A549 (cell line): ENCODE data around the gene FXN. TPM values are rescaled to one million over a fixed set of nuclear protein-coding genes. Genes with fewer than 3 reads are reported as not detected.

ENCODE experiments used
- ATAC-seq, 2 experiments: fragments of 200-7000 bp in 1 of 2; fragments of >200 bp in 1 of 2; cut with Nextera tagmentation in 1 of 2; cut with Tn5 transposase in 1 of 2; 3 replicates each; pipeline versions ENCODE4 v1.8.0 to v1.9.1; 2018 to 2020; ENCODE audit warnings: mild to moderate bottlenecking in 1 of 2, moderate library complexity in 1 of 2
- CTCF ChIA-PET: fragments of 300-600 bp; sonication (Branson Sonifier 250); formaldehyde crosslinking; extraction: SDS; loops from one replicate; lab custom pipeline; 2021; ENCODE audit warnings: antibody characterized with exemption, inconsistent platforms; lab: Yijun Ruan, JAX
- POLR2A ChIA-PET: fragments of 350-600 bp; formaldehyde crosslinking; extraction: SDS; loops from one replicate; lab custom pipeline; 2021; ENCODE audit warnings: antibody characterized with exemption, inconsistent platforms; lab: Yijun Ruan, JAX
- DNase-seq, 2 experiments: peaks; one replicate each; pipeline versions ENCODE4 v3.0.0 to v3.0.0-alpha.2; 2011 to 2016; ENCODE audit warnings: low read depth in 1 of 2, low spot score in 1 of 2
- FAIRE-seq: peaks from 2 replicates; lab custom pipeline; 2011; peaks lifted over from hg19 to GRCh38; lab: Jason Lieb, UNC
- H3K27ac ChIP-seq, 2 experiments: fragments of >200 bp; sonication (Bioruptor Twin); formaldehyde crosslinking; 3 replicates each; pipeline ENCODE4 v1.5.1; 2016 to 2017
- H3K4me1 ChIP-seq: fragments of >200 bp; sonication (Bioruptor Twin); formaldehyde crosslinking; 3 replicates; pipeline ENCODE4 v1.6.1; 2016
- H3K4me2 ChIP-seq: fragments of >200 bp; sonication (Bioruptor Twin); formaldehyde crosslinking; 3 replicates; pipeline ENCODE4 v1.6.1; 2016
- H3K4me3 ChIP-seq: fragments of >200 bp; sonication (Bioruptor Twin); formaldehyde crosslinking; 3 replicates; pipeline ENCODE4 v1.5.1; 2016
- H3K9me3 ChIP-seq: fragments of >200 bp; sonication (Bioruptor Twin); formaldehyde crosslinking; 3 replicates; pipeline ENCODE4 v1.6.1; 2016
- BHLHE40 ChIP-seq: IDR thresholded peaks from 2 replicates; pipeline ENCODE4 v1.6.1; 2012; ENCODE audit warnings: low read depth, low read length, inconsistent platforms
- FOSB ChIP-seq: fragments of 250-450 bp; sonication (Bioruptor Pico); IDR thresholded peaks from 2 replicates; pipeline ENCODE4 v1.5.0; 2020; ENCODE audit warnings: mild to moderate bottlenecking, moderate library complexity
- GATA3 ChIP-seq: IDR thresholded peaks from 2 replicates; pipeline ENCODE4 v1.6.1; 2012; ENCODE audit warnings: borderline replicate concordance
- HOXA7 ChIP-seq: fragments of 250-450 bp; sonication (Bioruptor Pico); IDR thresholded peaks from 2 replicates; pipeline ENCODE4 v1.5.0; 2020; ENCODE audit warnings: mild to moderate bottlenecking, moderate library complexity
- MYC ChIP-seq: IDR thresholded peaks from 2 replicates; pipeline ENCODE4 v1.6.1; 2012; ENCODE audit warnings: mild to moderate bottlenecking, inconsistent platforms, low read length, improper control_type of control experiment, borderline replicate concordance
- SREBF2 ChIP-seq: fragments of 450-650 bp; IDR thresholded peaks from 2 replicates; pipeline ENCODE4 v1.6.1; 2014; ENCODE audit warnings: mild to moderate bottlenecking, moderate library complexity
- WGBS: methylation state at CpG from one replicate; pipeline ENCODE4 v1.1.6; 2017; ENCODE audit errors: missing lambda C conversion rate; 5-methylcytosine and 5-hydroxymethylcytosine counted together
- polyA plus RNA-seq, 4 experiments: library from polyadenylated mRNA; depleted of rRNA in 3 of 4; stranded (reverse); fragments of >200 nt; fragmentation: RNase III in 1 of 4; extraction: RNeasy Plus Mini Kit Qiagen cat#74134 plus additional on column Dnase treatment in 1 of 4; gene quantifications; 2 replicates in 3 of 4; 3 replicates in 1 of 4; pipeline ENCODE4 v1.2.3, GENCODE V29; 2011 to 2017
- small RNA-seq, 6 experiments: library from RNA; depleted of rRNA; stranded (forward); fragments of <200 nt; gene quantifications; one replicate each; pipeline ENCODE3, GENCODE V24; 2012
- TF ChIP-seq, protein P1 (sequence below): IDR thresholded peaks from 2 replicates; pipeline ENCODE4 v1.6.1; 2012

FXN gene
- polyA plus RNA-seq, 2 of the 4 experiments (the other 2 are of a cell fraction) = 22.5 to 26.0 TPM

DNA sequence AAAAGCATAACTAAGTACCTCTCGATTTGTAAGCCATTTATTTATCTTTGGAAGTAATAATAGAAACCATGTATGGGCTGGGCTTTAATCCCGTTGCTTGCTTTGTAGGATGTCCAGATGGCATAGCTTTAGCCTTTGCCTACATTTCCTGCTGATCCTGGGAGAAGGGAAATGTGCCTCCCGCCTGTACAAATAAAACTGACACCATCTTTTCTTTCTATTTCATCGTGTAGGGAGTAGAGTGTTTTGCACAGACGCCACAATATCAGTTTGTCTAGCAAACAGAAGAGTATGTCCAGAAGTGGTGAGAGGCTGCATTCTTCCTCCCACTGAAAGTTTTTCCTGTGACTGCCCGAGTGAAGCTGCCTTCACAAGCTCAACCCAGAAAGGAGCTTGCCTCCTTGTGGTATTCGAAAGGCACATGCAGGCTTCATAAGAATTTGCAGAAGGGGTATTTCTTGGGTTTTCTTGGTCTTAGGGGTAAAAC, 113.8 kb downstream of the FXN start:
- Histone ChIP-seq H3K27ac (no peak overlapping the region), H3K9me3 (no peaks in the 10 kb centered on the region), H3K4me1 (no peaks in the 10 kb centered on the region), H3K4me2 (no peak overlapping the region), H3K4me3 (no peak overlapping the region)
- DNase-seq (no peak), FAIRE-seq (no peak), ATAC-seq (no peak)
- ChIA-PET POLR2A (no interaction called here), CTCF (interaction anchor here (0.7 to 1.3 kb wide), 4 partner anchors 9 to 20 kb away, joined by 3 to 4 read pairs (median 3); no protein-coding TSS in a partner anchor)
- TF ChIP-seq SREBF2 (no peak), BHLHE40 (no peak), FOSB (CRISPR knock-in tag) (no peak), HOXA7 (no peak), MYC (no peak), GATA3 (no peak)
- TF ChIP-seq, protein P1, sequence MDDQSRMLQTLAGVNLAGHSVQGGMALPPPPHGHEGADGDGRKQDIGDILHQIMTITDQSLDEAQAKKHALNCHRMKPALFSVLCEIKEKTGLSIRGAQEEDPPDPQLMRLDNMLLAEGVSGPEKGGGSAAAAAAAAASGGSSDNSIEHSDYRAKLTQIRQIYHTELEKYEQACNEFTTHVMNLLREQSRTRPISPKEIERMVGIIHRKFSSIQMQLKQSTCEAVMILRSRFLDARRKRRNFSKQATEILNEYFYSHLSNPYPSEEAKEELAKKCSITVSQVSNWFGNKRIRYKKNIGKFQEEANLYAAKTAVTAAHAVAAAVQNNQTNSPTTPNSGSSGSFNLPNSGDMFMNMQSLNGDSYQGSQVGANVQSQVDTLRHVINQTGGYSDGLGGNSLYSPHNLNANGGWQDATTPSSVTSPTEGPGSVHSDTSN = no peak
- 64% methylated on average over 7 of the region's 7 CpGs for WGBS

Small RNA genes lying within 50 kb of the gene (small RNA-seq; reads per million reads assigned to genes)
- gene AL162730.1 = 0 reads per million in 6 experiments

Other genes starting within 250 kb of the FXN start
- not detected in 2 replicates for gene PRKACG, start 21.6 kb upstream of the FXN start, polyA plus RNA-seq (2011; rRNA removed)
- not detected in 3 replicates for gene PRKACG, start 21.6 kb upstream of the FXN start, polyA plus RNA-seq (2017; fragmentation: RNase III; extraction: RNeasy Plus Mini Kit Qiagen cat#74134 plus additional on column Dnase treatment)
- gene TJP2, start 138.5 kb downstream of the FXN start, polyA plus RNA-seq (2011; rRNA removed) = 3.6 and 4.4 TPM in 2 replicates
- 1.7 to 2.1 TPM (median 2.1 TPM) in 3 replicates for gene TJP2, start 138.5 kb downstream of the FXN start, polyA plus RNA-seq (2017; fragmentation: RNase III; extraction: RNeasy Plus Mini Kit Qiagen cat#74134 plus additional on column Dnase treatment)